HG02981 (cell line): ENCODE results near the gene PSTPIP1.

Source experiments
- ATAC-seq: cut with Tn5 transposase; IDR thresholded peaks from one replicate; pipeline ENCODE4 v1.9.1; 2021; ENCODE audit warnings: mild to moderate bottlenecking, moderate library complexity; ENCODE audit not compliant: unreplicated experiment

Gene PSTPIP1

GRCh38 chr15:76998663-76999285 lies 3.8 kb downstream of the PSTPIP1 start:
- no peak for ATAC-seq

- no peak for ATAC-seq
Observed at GRCh38 chr15:76999996-77000395, 5.1 kb downstream of the PSTPIP1 start.

GRCh38 chr15:77001351-77001750 lies 6.4 kb downstream of the PSTPIP1 start:
- ATAC-seq, result no peak

- ATAC-seq, result no peak
Observed at GRCh38 chr15:77001966-77002365, 7.0 kb downstream of the PSTPIP1 start.

GRCh38 chr15:77002436-77002835 lies 7.5 kb downstream of the PSTPIP1 start:
- no peak for ATAC-seq

- ATAC-seq, result peak; percentile 47
Observed at GRCh38 chr15:77002954-77003912, 8.3 kb downstream of the PSTPIP1 start.

- ATAC-seq, result no peak
Observed at GRCh38 chr15:77004189-77004588, 9.3 kb downstream of the PSTPIP1 start.

GRCh38 chr15:77009176-77009575 lies 14.2 kb downstream of the PSTPIP1 start:
- ATAC-seq, result no peak

GRCh38 chr15:77009646-77010311 lies 14.9 kb downstream of the PSTPIP1 start:
- ATAC-seq, result no peak

GRCh38 chr15:77010312-77010686 lies 15.4 kb downstream of the PSTPIP1 start:
- no peak for ATAC-seq

GRCh38 chr15:77010857-77011256 lies 15.9 kb downstream of the PSTPIP1 start:
- no peak for ATAC-seq

GRCh38 chr15:77012117-77012712 lies 17.3 kb downstream of the PSTPIP1 start:
- no peak for ATAC-seq

- ATAC-seq, result no peak
Observed at GRCh38 chr15:77012868-77013267, 17.9 kb downstream of the PSTPIP1 start.

- no peak for ATAC-seq
Observed at GRCh38 chr15:77013776-77014131, 18.8 kb downstream of the PSTPIP1 start.

- no peak for ATAC-seq
Observed at GRCh38 chr15:77014132-77015081, 19.5 kb downstream of the PSTPIP1 start.

- ATAC-seq, result no peak
Observed at GRCh38 chr15:77015646-77016320, 20.9 kb downstream of the PSTPIP1 start.

GRCh38 chr15:77016321-77016695 lies 21.4 kb downstream of the PSTPIP1 start:
- ATAC-seq, result no peak

GRCh38 chr15:77017091-77017660 lies 22.2 kb downstream of the PSTPIP1 start:
- no peak for ATAC-seq
